CD4-positive, alpha-beta T cell treated with Interleukin-4 for 4 hours (primary cell): ENCODE measurements around the gene GPR35.

Experiments used
- DNase-seq: peaks from one replicate; pipeline ENCODE4 v3.0.0-alpha.2; 2020

Gene GPR35

GRCh38 chr2:240624011-240624949, 1.0 kb upstream of the GPR35 start:
- no peak for DNase-seq

- DNase-seq, result peak; percentile 19
Measured at GRCh38 chr2:240626531-240627300, 1.4 kb downstream of the GPR35 start.

GRCh38 chr2:240627736-240628506, 2.6 kb downstream of the GPR35 start:
- no peak for DNase-seq

- no peak for DNase-seq
Measured at GRCh38 chr2:240628507-240628807, 3.2 kb downstream of the GPR35 start.

- DNase-seq, result no peak
Measured at GRCh38 chr2:240628808-240629618, 3.7 kb downstream of the GPR35 start.

- DNase-seq, result no peak
Measured at GRCh38 chr2:240629619-240629967, 4.3 kb downstream of the GPR35 start.

GRCh38 chr2:240629968-240630770, 4.9 kb downstream of the GPR35 start:
- DNase-seq, result no peak

GRCh38 chr2:240630771-240631547, 5.7 kb downstream of the GPR35 start:
- no peak for DNase-seq

GRCh38 chr2:240631548-240632305, 6.4 kb downstream of the GPR35 start:
- DNase-seq, result no peak

- no peak for DNase-seq
Measured at GRCh38 chr2:240632306-240632721, 7.0 kb downstream of the GPR35 start.

GRCh38 chr2:240635121-240635997, 10.1 kb downstream of the GPR35 start:
- no peak for DNase-seq

GRCh38 chr2:240635998-240636547, 10.8 kb downstream of the GPR35 start:
- DNase-seq, result no peak

- DNase-seq, result no peak
Measured at GRCh38 chr2:240636563-240637115, 11.4 kb downstream of the GPR35 start.

GRCh38 chr2:240637116-240637900, 12.0 kb downstream of the GPR35 start:
- DNase-seq, result no peak

- no peak for DNase-seq
Measured at GRCh38 chr2:240637901-240638345, 12.6 kb downstream of the GPR35 start.

GRCh38 chr2:240638512-240639160, 13.4 kb downstream of the GPR35 start:
- no peak for DNase-seq

GRCh38 chr2:240639566-240639965, 14.3 kb downstream of the GPR35 start:
- no peak for DNase-seq
